Stromal cell of bone marrow (primary cell): Measurements from ENCODE around the gene TMED7.
A peak's percentile ranks its signal among the peaks of the same experiment; 100 is the strongest.
"Not testable (repeated sequence)": the region's sequence is repeated elsewhere in the genome, so short reads cannot be mapped to it uniquely, and the experiment has no call there.

Experiments used
- DNase-seq: peaks from one replicate; pipeline ENCODE4 v3.0.0-alpha.2; 2012; ENCODE audit warnings: low read depth

The TMED7 gene

GRCh38 chr5:115625579-115626444 lies at the start of gene TMED7:
TMED7 (minus strand) TSS chr5:115626036; CDS start chr5:115625792, 244 bp downstream.
- DNase-seq: peak; percentile 97

- DNase-seq: not testable (repeated sequence)
Observed at GRCh38 chr5:115674782-115675181, 48.9 kb upstream of the TMED7 start.

DNA sequence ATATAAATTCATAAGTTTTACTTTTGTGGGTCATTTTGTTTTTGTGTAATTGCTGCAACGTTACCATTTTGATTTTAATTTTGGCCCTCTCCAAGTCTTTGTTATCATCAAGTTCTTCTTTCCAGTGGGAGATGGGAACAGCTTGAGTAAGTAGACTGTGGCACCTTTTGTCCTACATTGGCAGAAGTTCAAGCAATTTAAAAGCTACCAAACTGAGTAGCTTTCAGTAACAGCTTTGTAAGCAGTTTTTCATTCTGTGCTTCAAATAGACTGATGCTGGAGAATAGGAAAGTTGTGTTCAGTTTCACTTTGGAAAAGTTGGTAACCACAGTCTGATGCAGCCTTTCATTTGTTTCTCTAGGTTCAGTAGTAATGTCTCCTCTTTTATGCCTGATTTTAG lies 47.8 kb upstream of the TMED7 start:
- DNase-seq: no peak

DNA sequence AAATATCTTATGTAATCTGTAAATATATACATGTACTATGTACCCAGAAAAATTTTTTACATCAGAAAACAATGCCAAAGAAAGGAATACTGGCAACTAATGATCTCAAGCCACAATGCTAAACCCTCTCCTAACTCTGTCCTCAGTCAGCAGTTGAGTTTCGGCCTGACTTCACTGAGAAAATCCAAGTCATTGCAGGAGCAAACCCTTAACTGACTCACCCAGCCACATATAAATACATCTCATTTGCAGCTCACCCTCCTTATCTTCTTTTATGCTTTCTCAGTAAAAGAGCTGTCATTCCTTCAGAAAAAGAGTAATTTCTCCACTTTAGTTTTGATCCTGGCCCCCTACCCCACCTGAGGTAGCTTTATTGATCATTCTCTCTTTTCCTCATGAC lies 46.1 kb upstream of the TMED7 start:
- peak; percentile 4 for DNase-seq

- no peak for DNase-seq
Observed at GRCh38 chr5:115666023-115666422, 40.2 kb upstream of the TMED7 start.

DNA sequence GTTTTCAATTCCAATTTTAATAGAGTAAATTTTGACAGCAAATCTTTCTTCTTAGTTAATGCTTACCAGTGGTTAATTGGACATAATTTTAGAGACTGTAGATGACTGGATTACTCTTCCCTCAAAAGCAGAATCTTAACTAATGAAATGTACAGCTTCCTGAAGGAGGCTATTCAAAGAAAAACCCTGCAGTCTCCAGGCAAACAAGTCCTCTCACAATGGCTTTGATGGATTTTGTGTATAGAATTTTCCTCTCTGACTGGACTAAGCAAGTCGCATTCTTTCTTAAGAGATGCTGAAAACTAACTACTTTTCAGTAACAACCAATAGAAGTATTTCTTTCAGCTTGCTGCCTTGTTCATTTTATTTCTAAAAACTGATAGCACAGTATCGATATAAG lies 35.7 kb upstream of the TMED7 start:
- DNase-seq: no peak

GRCh38 chr5:115661101-115661500 lies 35.3 kb upstream of the TMED7 start:
- peak; percentile 41 for DNase-seq

- DNase-seq: peak; percentile 51
Observed at GRCh38 chr5:115657881-115658233, 32.0 kb upstream of the TMED7 start.

GRCh38 chr5:115657125-115657880 lies 31.5 kb upstream of the TMED7 start:
- DNase-seq: no peak

- DNase-seq: no peak
Observed at GRCh38 chr5:115656404-115656803, 30.6 kb upstream of the TMED7 start.

GRCh38 chr5:115655994-115656393 lies 30.2 kb upstream of the TMED7 start:
- no peak for DNase-seq

- no peak for DNase-seq
Observed at GRCh38 chr5:115649541-115649940, 23.7 kb upstream of the TMED7 start.

- DNase-seq: no peak
Observed at GRCh38 chr5:115648056-115648455, 22.2 kb upstream of the TMED7 start.

DNA sequence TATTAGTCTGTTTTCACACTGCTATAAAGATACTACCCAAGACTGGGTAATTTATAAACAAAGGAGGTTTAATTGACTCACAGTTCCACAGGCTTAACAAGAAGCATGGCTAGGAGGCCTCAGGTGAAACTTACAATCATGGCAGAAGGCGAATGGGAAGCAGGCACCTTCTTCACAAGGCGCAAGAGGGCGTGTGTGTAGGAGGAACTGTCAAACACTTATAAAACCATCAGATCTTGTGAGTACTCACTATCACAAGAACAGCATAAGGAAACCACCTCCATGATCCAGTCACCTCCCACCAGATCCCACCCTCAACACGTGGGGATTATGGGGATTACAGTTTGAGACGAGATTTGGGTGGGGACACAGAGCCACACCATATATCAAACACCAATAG lies 19.6 kb upstream of the TMED7 start:
- DNase-seq: not testable (repeated sequence)

- no peak for DNase-seq
Observed at GRCh38 chr5:115644046-115644445, 18.2 kb upstream of the TMED7 start.

- peak; percentile 28 for DNase-seq
Observed at GRCh38 chr5:115641948-115642347, 16.1 kb upstream of the TMED7 start.

DNA sequence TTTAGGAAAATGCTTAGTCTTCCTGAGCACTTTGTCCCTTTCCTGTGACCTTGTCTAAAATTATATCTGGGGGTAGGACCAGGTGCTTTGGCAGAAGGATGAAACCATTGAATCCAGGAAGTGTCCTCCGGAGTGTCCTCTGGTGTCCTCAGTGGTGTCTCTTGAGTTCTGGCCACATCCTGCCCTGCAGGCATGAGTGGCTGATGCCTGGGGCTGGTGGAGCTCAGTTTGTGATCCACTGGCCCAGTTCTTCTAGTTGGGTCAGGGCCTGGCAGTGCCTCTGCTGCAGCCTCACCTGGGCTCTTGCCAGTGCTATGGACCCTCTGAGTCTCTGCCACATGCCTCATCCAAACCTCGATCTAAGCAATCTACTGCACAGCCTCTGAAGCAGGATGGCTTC lies 14.4 kb upstream of the TMED7 start:
- no peak for DNase-seq

DNA sequence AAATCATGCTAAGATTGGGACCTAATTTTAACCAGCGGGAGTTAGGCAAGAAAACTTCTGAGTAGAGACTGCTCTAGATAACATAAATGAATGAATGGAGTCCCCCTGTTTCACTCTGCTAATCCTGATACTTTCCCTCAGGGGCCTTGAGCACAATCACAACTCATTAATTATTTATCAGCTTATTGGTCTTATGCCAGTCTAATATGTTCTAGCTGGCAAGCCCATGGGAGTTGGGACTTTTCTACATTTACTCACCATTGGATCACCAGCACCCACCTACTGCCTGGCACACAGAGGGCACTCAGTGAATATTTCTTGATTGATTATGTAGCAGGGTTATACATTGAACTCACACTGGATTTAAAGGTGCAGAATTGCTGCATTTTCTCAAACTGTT lies 13.5 kb upstream of the TMED7 start:
- no peak for DNase-seq

DNA sequence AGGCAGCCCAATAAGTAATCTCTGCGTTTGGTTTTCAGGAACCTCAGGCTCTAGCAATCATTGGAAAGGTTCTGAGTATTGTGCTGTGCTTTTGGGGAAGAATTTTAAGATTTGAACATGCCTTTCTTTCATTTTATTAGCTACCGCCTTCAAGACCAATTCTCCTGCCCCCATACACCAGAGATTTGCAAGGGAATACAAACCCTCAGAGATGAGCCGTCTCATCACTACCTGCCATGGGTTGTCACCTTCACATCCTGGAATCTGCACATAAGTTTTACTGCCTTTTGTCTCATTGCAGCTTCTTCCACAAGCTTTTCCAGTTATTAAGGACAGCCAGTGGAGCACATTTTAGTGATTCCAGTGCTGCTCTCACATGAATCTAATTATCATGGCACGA lies 11.7 kb upstream of the TMED7 start:
- DNase-seq: no peak

DNA sequence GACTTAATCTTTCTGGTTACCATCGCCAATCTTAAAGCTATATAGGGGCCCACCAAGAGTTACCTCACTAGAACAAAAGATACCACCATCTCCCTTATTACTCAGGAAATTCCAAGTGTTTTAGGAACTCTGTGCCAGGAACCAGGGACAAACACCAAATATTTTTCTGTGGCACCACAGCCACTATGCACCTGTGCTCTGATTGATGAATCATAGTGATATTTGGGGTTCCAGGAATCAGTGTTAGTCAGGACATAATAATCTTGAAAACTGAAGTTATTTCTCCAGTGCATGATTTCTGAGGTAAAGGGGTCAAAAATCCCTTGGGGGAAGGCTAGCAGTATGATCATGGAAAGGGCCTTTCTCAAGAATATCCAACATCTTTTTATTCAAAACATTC lies 10.2 kb upstream of the TMED7 start:
- DNase-seq: no peak

- DNase-seq: peak; percentile 74
Observed at GRCh38 chr5:115634343-115635132, 8.7 kb upstream of the TMED7 start.

- no peak for DNase-seq
Observed at GRCh38 chr5:115629903-115630302, 4.1 kb upstream of the TMED7 start.
